ENCODE measurements around the gene DPF3. TPM values are rescaled to one million over a fixed set of nuclear protein-coding genes. Genes with fewer than 3 reads are reported as not detected.

DPF3 gene
- total RNA-seq, 4 donors from 2014 or later: 0.19 to 3.8 (median 0.58) TPM

- ATAC-seq (ENCODE audit: low FRiP score) (no peak), DNase-seq (ENCODE audit: low spot score) (no peak)
- TF ChIP-seq CTCF (IDR thresholded peaks at IDR 0.05): no peak
Observed at GRCh38 chr14:72802588-72802946, 91.3 kb downstream of the DPF3 start.

- no peak for DNase-seq (ENCODE audit: low spot score)
- no peak for TF ChIP-seq CTCF (IDR thresholded peaks at IDR 0.05)
- ATAC-seq (ENCODE audit: low FRiP score): no peak
Observed at GRCh38 chr14:72801836-72802587, 91.9 kb downstream of the DPF3 start.

GRCh38 chr14:72801381-72801812 is 92.5 kb downstream of the DPF3 start:
- no peak for ATAC-seq (ENCODE audit: low FRiP score)
- no peak for TF ChIP-seq CTCF (IDR thresholded peaks at IDR 0.05)

GRCh38 chr14:72800848-72801370 is 93.0 kb downstream of the DPF3 start:
- TF ChIP-seq CTCF (IDR thresholded peaks at IDR 0.05): no peak
- no peak for ATAC-seq (ENCODE audit: low FRiP score)
- DNase-seq (ENCODE audit: low spot score): no peak

More at GRCh38 chr14:72801381-72801812, 92.5 kb downstream of the DPF3 start:
- DNase-seq (ENCODE audit: low spot score): no peak

GRCh38 chr14:72800296-72800695 is 93.6 kb downstream of the DPF3 start:
- DNase-seq (ENCODE audit: low spot score) (no peak), ATAC-seq (ENCODE audit: low FRiP score) (no peak)
- TF ChIP-seq CTCF (IDR thresholded peaks at IDR 0.05): no peak

GRCh38 chr14:72796935-72797334 is 97.0 kb downstream of the DPF3 start:
- TF ChIP-seq CTCF (IDR thresholded peaks at IDR 0.05): no peak
- ATAC-seq (ENCODE audit: low FRiP score): no peak
- no peak for DNase-seq (ENCODE audit: low spot score)
